Effector memory CD4-positive, alpha-beta T cell (primary cell): ENCODE data around the gene GNAO1.

Source experiments
- DNase-seq, 3 donors: peaks; one replicate each; pipeline ENCODE4 v3.0.0-alpha.2; 2020
- H3K27ac ChIP-seq: 2 replicates; pipeline ENCODE4 v1.7.0; 2013; ENCODE audit warnings: mild to moderate bottlenecking, low read length, moderate library complexity; ENCODE audit not compliant: insufficient read depth, poor library complexity, severe bottlenecking
- H3K27me3 ChIP-seq: replicated peaks from 2 replicates; pipeline ENCODE4 v1.7.0; 2013; ENCODE audit warnings: mild to moderate bottlenecking, low read length; ENCODE audit not compliant: insufficient read depth, control insufficient read depth, poor library complexity, severe bottlenecking
- H3K36me3 ChIP-seq: 2 replicates; pipeline ENCODE4 v1.7.0; 2013; ENCODE audit warnings: mild to moderate bottlenecking, low read length, moderate library complexity; ENCODE audit not compliant: control insufficient read depth, insufficient read depth
- H3K4me1 ChIP-seq: 2 replicates; pipeline ENCODE4 v1.7.0; 2013; ENCODE audit warnings: low read length, mild to moderate bottlenecking; ENCODE audit not compliant: control insufficient read depth, insufficient read depth, poor library complexity, severe bottlenecking
- H3K4me3 ChIP-seq: 2 replicates; pipeline ENCODE4 v1.7.0; 2013; ENCODE audit warnings: low read length, low read depth, mild to moderate bottlenecking; ENCODE audit not compliant: insufficient read depth, poor library complexity, severe bottlenecking
- H3K9me3 ChIP-seq: 2 replicates; pipeline ENCODE4 v1.7.0; 2013; ENCODE audit warnings: mild to moderate bottlenecking, low read length, moderate library complexity; ENCODE audit not compliant: control insufficient read depth

GNAO1 gene

DNA sequence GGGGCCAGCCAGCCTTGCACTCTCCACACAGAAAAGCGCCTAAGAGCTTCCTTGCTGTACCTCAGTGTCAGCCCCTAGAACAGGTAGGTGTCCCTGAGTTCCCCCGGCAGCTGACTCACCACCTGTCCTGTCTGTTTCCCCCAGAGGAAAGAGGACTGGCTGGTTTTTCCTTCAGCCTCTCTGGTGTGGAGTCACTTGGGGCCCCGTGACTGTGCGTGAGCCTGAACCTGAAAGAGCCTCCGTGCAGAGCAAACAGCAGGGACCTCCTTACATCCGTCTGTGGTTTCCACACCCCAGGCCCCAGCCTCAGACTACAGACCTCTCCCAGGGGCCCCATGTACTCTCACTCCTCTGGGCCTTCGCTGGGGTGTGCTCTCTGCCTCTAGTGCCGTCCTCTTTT, 87.8 kb downstream of the GNAO1 start:
- no peaks in the 10 kb centered on the region for H3K27me3 ChIP-seq
- DNase-seq, result peak in 2 of 3 donors; percentile 33 to 55
- H3K4me1 ChIP-seq, result peaks cover 25% of the 10 kb centered on the region
- no peaks in the 10 kb centered on the region for H3K9me3 ChIP-seq
- H3K36me3 ChIP-seq, result no peaks in the 10 kb centered on the region
- peak overlapping the region; percentile 3 for H3K27ac ChIP-seq
- peak overlapping the region; percentile 16 for H3K4me3 ChIP-seq

GRCh38 chr16:56279914-56280313, 88.6 kb downstream of the GNAO1 start:
- no peak overlapping the region for H3K27ac ChIP-seq
- H3K4me3 ChIP-seq, result no peak overlapping the region
- no peaks in the 10 kb centered on the region for H3K9me3 ChIP-seq
- no peaks in the 10 kb centered on the region for H3K27me3 ChIP-seq
- H3K36me3 ChIP-seq, result no peaks in the 10 kb centered on the region
- peaks cover 25% of the 10 kb centered on the region for H3K4me1 ChIP-seq
- no peak for DNase-seq

GRCh38 chr16:56281249-56281805, 90.0 kb downstream of the GNAO1 start:
- Histone ChIP-seq H3K36me3 (no peaks in the 10 kb centered on the region), H3K4me3 (no peak overlapping the region), H3K4me1 (peaks cover 25% of the 10 kb centered on the region), H3K27me3 (no peaks in the 10 kb centered on the region), H3K9me3 (no peaks in the 10 kb centered on the region), H3K27ac (no peak overlapping the region)
- no peak for DNase-seq

DNA sequence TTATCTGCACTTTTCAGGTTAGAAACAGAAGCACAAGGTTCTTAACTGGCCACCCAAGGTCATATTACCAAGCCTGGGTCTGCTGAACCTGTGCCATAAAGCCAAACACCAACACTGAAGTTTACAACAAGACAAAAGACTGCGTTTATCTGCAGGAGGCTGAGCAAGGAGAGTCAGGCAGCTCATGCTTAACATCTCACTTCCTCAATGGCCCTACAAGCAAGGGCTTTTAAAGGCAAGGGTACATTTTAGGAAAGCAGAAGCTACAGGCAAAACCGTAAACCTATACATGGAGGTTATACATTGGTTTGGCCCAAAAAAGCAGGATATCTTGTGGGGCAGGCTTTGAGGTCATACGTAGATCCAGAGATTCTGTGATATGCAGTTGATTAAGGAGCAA, 91.2 kb downstream of the GNAO1 start:
- Histone ChIP-seq H3K4me1 (peaks cover 25% of the 10 kb centered on the region), H3K36me3 (no peaks in the 10 kb centered on the region), H3K27ac (no peak overlapping the region), H3K27me3 (no peaks in the 10 kb centered on the region), H3K9me3 (no peaks in the 10 kb centered on the region), H3K4me3 (no peak overlapping the region)
- no peak for DNase-seq

GRCh38 chr16:56284521-56284920, 93.2 kb downstream of the GNAO1 start:
- Histone ChIP-seq H3K36me3 (no peaks in the 10 kb centered on the region), H3K4me1 (peaks cover 7% of the 10 kb centered on the region), H3K27ac (no peak overlapping the region), H3K4me3 (no peak overlapping the region), H3K27me3 (no peaks in the 10 kb centered on the region), H3K9me3 (no peaks in the 10 kb centered on the region)
- no peak for DNase-seq

DNA sequence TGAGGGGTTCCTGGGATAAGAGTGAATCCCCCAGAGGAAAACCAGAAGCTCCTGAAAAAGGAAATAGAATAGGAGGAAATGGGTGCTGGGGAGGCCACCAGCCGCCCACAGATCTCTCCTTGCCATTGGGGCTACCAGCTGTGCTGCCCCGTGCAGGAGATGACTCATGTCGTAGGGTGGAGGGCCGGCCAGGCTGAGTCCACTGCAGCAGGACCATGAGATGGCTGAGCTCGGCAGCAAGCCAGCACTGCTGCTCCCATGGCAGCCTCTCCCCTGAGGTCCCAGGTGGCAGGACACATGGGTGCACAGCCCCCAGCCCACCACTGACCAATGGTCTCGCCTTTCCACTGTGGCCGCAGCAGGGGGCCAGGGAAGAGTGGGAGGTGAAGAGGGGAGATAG, 95.5 kb downstream of the GNAO1 start:
- H3K36me3 ChIP-seq, result no peaks in the 10 kb centered on the region
- no peak overlapping the region for H3K4me3 ChIP-seq
- H3K27me3 ChIP-seq, result no peaks in the 10 kb centered on the region
- H3K9me3 ChIP-seq, result no peaks in the 10 kb centered on the region
- no peak overlapping the region for H3K27ac ChIP-seq
- DNase-seq, result no peak
- no peaks in the 10 kb centered on the region for H3K4me1 ChIP-seq

- H3K4me1 ChIP-seq, result no peaks in the 10 kb centered on the region
- no peaks in the 10 kb centered on the region for H3K9me3 ChIP-seq
- no peak for DNase-seq
- no peak overlapping the region for H3K27ac ChIP-seq
- H3K4me3 ChIP-seq, result no peak overlapping the region
- no peaks in the 10 kb centered on the region for H3K36me3 ChIP-seq
- no peaks in the 10 kb centered on the region for H3K27me3 ChIP-seq
These were observed 96.7 kb downstream of the GNAO1 start for GRCh38 chr16:56288019-56288418.

DNA sequence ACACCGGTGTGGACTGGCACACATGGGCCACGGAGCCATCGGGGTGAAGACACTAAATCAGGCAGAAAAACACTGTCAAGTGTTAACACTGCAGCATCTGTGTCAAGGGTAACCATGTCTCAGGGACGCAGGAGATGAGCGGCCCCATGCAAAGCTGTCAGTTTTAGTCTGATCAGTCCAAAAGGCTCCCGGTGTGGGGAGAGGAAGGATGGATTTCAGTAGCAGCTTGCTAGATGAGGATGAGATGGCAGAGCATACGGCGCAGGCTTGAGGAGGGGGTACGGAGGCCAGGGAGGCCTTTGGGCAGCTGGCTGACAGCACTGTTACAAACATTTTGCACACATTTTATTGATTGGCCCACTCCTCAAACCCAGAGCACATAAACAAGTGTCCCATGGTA, 98.1 kb downstream of the GNAO1 start:
- no peaks in the 10 kb centered on the region for H3K9me3 ChIP-seq
- H3K4me1 ChIP-seq, result no peaks in the 10 kb centered on the region
- H3K27me3 ChIP-seq, result no peaks in the 10 kb centered on the region
- H3K36me3 ChIP-seq, result no peaks in the 10 kb centered on the region
- H3K4me3 ChIP-seq, result no peak overlapping the region
- DNase-seq, result no peak
- H3K27ac ChIP-seq, result no peak overlapping the region

GRCh38 chr16:56289862-56290261, 98.6 kb downstream of the GNAO1 start:
- no peak overlapping the region for H3K4me3 ChIP-seq
- H3K27me3 ChIP-seq, result no peaks in the 10 kb centered on the region
- no peak for DNase-seq
- no peaks in the 10 kb centered on the region for H3K4me1 ChIP-seq
- H3K27ac ChIP-seq, result no peak overlapping the region
- H3K9me3 ChIP-seq, result no peaks in the 10 kb centered on the region
- no peaks in the 10 kb centered on the region for H3K36me3 ChIP-seq

GRCh38 chr16:56294014-56294413, 102.7 kb downstream of the GNAO1 start:
- DNase-seq, result no peak
- no peaks in the 10 kb centered on the region for H3K4me1 ChIP-seq
- no peaks in the 10 kb centered on the region for H3K27me3 ChIP-seq
- H3K27ac ChIP-seq, result no peak overlapping the region
- no peak overlapping the region for H3K4me3 ChIP-seq
- H3K36me3 ChIP-seq, result no peaks in the 10 kb centered on the region
- no peaks in the 10 kb centered on the region for H3K9me3 ChIP-seq
